HG03565 (cell line): ENCODE data around the gene CAMK2D.

ENCODE experiments used
- ATAC-seq: cut with Tn5 transposase; IDR thresholded peaks from one replicate; pipeline ENCODE4 v1.9.1; 2021; ENCODE audit warnings: mild to moderate bottlenecking, moderate library complexity; ENCODE audit not compliant: unreplicated experiment

Gene CAMK2D

GRCh38 chr4:113644398-113644797 is 117.1 kb downstream of the CAMK2D start:
- no peak for ATAC-seq

- no peak for ATAC-seq
These were observed 118.0 kb downstream of the CAMK2D start for GRCh38 chr4:113643505-113643904.

- peak; percentile 51 for ATAC-seq
These were observed 120.5 kb downstream of the CAMK2D start for GRCh38 chr4:113641025-113641431.

DNA sequence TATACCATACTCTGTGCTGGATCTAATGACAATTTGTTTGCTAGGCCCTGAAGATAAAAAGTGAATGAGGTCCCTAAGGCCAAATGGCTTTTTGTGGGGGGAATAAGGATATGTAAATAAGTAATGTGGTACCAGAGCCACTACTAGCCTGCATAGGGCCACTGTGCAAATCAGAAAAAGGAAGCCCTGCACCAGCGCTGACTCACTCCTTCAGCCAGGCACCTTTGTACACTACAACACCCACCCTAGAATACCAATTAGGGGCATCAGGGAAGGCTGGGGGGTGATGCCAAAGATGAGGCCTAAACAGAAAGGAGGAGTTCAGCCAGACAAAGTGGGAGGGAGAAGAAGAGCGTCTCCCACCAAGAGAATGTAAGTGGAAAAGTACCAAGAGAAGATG is 122.2 kb downstream of the CAMK2D start:
- ATAC-seq: no peak

DNA sequence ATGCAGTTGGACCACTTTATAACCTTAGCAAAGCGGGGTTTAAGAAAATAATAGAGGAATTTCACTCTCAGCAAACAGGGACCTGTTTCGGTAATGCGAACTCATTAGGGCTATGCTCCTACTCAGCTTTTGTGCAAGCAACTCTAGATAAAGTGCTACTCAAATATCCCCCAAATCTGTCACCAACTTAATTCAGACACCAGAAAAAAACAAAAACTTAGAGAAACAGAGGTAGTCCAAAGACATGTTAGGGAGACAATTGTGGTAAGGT is 123.0 kb downstream of the CAMK2D start:
- no peak for ATAC-seq

DNA sequence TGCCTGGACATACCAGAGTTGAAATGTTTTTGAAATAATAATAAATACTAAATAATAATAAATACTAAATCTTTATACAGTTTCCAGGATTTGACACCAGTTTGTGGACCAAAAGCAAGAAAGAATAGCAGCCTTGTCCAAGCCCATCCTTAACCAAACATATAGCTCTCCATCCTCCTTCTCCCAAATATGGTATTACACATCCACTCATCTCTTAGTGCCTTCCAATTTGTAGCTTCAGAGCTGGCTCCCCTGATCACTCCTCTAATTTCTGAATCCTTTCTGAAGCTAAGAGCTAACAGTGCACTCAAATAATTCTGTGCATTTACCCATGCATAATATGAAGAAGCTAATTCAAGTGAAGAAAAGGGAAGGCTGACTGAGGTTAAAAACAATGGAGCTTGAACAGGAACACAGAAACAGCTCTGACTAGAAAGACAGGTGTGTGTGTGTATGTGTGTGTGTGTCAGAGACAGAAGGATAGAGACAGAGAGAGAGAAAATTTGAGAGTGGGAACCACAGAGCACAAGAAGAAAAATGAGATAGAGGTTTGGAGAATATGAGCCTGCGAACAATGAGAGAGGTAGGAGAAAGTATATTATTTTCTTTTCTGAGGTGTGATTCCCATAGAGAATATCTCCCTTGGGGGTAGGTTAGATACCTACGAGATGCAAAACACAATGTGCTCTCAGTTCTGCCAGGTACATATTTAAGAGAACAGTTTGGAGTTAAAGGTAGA is 123.5 kb downstream of the CAMK2D start:
- ATAC-seq: no peak

- no peak for ATAC-seq
These were observed 124.2 kb downstream of the CAMK2D start for GRCh38 chr4:113637363-113637762.

- ATAC-seq: no peak
These were observed 124.7 kb downstream of the CAMK2D start for GRCh38 chr4:113636877-113637276.

GRCh38 chr4:113636438-113636818 is 125.1 kb downstream of the CAMK2D start:
- peak; percentile 38 for ATAC-seq

- ATAC-seq: peak; percentile 9
These were observed 125.7 kb downstream of the CAMK2D start for GRCh38 chr4:113635739-113636437.

DNA sequence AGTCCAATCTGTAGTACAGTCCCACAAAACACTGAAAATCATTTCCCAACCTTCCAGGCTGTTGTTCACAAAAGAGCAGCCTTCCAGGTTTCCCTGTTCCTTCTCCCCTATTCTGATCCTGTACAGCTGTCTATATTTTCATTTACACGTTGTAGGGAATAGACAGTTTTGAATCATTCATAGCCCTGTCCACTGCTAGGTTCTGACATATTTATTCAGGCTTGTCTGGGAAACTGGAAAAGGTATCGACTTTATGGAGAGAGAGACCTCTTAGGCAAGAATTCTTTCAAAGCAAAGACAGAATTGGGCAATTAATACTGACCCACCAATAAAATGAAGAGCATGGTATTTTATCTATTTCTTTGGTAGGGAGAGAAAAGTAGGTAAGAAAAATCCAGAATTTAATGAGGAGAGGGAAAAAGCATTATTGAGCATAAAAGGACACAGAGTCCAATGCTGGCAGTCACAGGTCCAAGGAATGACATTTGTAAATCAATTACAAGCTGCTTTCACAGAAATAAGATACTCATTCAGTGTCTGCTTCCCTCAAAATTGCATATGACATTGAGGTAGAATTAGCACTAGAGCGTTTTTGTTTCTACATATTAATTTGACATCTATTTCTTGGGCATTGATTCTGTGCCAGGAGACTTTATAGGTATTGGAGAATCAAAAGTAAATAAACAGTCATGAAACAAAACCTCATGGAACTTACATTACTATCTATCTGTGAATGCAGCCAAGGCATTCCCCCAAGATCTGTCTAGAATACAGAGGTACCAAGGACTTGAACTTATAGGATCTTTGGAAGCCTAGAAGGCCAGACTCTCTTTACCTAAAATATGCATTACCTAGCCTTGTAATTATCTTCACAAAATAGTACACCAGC is 127.2 kb downstream of the CAMK2D start:
- ATAC-seq: no peak

DNA sequence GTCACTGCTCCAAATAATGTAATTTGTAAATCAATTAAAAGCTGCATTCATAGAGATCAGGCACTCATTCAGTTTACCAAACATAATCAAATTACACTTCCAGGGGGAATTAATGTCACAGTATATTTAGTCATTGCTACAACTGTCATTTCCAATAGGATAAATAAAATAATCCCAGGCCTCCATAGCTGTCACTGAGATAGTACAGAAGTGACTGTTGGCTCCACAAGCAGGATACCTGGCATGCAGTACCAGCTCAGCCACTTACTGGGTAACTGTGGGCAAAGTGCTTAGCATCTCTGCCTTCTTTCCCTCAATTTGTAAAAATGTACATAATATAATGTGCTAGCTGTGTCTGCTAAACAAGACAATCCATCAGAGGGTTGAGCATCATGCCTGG is 128.1 kb downstream of the CAMK2D start:
- ATAC-seq: no peak

DNA sequence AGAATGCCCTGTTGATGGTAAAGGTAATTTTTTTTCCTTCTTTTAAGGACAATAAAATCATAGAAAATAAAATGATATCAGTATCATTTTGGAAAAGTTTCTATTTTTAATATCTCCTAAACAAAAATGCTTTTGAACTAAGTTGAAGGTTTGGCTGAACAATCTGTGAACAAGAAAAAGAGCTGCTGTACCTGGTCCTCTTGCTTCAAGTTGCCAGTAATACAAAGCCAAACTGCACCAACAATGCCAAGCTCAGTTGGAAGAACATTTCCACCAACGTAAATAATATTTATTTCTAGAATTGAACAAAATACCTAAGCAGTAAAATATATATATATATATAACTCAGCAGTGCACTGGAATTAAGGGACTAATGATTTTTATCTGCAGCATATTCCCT is 132.8 kb downstream of the CAMK2D start:
- no peak for ATAC-seq

DNA sequence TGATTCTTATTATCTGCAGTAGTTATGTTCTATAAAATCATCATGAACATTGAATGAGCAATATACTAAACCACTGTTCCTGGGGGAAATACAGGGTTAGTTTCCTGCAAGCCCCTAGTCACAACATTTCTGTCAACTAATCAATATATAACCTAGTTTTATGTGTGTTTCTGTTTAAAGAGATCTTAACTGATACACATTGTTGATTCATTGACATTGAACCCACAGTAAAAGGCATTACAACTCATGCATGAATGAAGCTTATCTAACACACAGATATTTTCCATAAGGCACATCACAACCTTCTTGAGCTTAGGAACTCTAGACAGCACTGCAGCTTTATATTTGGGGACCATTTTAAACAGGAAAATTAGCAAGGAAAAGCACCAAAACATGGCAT is 134.2 kb downstream of the CAMK2D start:
- ATAC-seq: no peak

DNA sequence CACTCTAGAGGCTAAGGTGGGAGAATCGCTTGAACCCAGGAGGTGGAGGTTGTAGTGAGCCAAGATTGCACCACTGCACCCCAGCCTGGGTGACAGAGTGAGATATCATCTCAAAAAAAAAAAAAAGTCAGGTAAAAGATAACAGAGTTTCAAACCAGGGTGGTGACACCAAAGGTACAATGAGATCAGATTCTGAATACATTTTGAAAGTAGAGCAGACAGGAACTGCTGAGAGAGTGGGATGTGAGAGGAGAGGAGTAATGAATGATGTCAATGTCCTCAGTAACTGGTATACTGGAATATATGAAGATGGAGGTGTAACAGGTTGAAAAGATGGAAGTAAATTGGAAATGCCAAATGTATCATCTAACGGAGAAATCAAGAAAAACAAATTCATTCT is 135.6 kb downstream of the CAMK2D start:
- no peak for ATAC-seq

DNA sequence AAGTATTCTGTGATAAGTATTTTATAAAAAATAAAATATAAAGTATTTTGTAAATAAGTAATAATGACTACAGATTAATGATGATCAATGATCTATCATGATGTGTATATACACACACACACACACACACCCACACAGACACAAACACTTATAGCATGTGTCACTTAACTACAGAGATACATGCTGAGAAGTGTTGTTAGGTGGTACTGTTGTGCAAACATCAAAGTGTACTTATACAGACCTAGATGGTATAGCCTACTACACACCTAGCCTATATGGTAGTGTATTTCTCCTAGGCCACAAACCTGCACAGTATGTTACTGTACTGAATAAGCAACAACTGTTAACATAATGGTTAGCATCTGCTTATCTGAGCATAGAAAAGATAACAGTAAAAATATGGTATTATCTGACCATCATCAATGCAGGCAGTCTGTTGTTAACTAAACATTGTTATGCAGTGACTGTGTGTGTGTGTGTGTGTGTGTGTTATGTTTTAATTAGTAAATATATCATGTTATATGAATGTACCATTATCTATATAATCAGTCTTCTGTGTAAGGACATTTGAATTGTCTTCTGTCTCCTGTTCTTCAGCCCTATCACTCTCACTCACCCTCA is 138.2 kb downstream of the CAMK2D start:
- ATAC-seq: no peak

GRCh38 chr4:113621633-113622032 is 139.9 kb downstream of the CAMK2D start:
- no peak for ATAC-seq

DNA sequence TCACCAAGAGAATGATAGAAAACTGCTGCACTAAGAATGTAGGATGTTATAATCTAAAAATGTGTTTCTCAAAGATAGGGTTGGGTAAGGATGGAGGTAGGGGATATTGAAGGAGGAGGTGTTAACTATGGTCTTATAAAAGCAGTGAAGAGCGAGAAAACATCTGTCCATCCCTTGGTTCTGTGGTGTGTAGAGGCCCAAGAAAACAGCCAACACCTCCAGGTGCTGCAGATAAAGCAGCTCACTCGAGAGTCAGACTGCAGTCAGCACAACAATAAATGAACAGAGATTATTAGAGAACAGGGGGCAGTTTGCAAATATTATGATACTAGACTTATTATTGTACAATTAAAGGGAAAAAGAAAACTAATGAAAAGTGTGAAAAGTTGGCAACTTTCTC is 141.5 kb downstream of the CAMK2D start:
- no peak for ATAC-seq

DNA sequence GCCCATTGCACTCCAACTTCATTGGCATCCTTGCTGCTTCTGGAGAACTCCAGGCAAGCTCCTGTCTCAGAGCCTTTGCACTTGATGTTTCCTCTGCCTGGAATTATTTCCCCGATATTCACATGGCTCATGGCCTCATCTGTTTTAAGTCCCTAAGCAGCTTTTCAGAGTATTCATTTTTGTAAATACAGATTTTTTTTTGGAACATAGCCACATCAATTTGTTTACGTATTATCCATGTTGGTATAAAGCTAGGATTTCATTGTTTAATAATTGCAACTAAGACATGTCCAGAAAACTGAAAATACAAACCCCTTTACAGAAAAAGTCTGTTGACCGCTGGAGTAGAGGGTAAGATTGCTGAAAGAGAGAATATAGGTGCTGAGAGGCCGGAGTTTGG is 142.0 kb downstream of the CAMK2D start:
- no peak for ATAC-seq

- ATAC-seq: no peak
These were observed 143.3 kb downstream of the CAMK2D start for GRCh38 chr4:113618205-113618604.

GRCh38 chr4:113617195-113617594 is 144.3 kb downstream of the CAMK2D start:
- no peak for ATAC-seq
